Neural cell (in vitro differentiated cells): ENCODE measurements around the gene SNX6. TPM values are rescaled to one million over a fixed set of nuclear protein-coding genes. Genes with fewer than 3 reads are reported as not detected.
"Not testable (repeated sequence)": the region's sequence is repeated elsewhere in the genome, so short reads cannot be mapped to it uniquely, and the experiment has no call there.

Experiments
- H2AFZ ChIP-seq: fragments of 200-600, 300-800 bp; sonication (generic), shearing (Covaris generic); 2 replicates; pipeline ENCODE4 v1.6.0; 2014; ENCODE audit warnings: low read depth, mild to moderate bottlenecking, antibody characterized with exemption, low read length, moderate library complexity
- H3F3A ChIP-seq: fragments of 200-600 bp; shearing (Covaris generic); 2 replicates; pipeline ENCODE4 v1.6.1; 2016; ENCODE audit warnings: mild to moderate bottlenecking, moderate library complexity, mixed read lengths, antibody characterized with exemption, low read length; ENCODE audit not compliant: insufficient read depth, poor library complexity, severe bottlenecking
- H3K27ac ChIP-seq: fragments of 200-600, 300-800 bp; sonication (generic), shearing (Covaris generic); 2 replicates; pipeline ENCODE4 v1.5.1; 2014; ENCODE audit warnings: mild to moderate bottlenecking, low read length, moderate library complexity
- H3K27me3 ChIP-seq: fragments of 300-800, 200-600 bp; sonication (generic), shearing (Covaris generic); 2 replicates; pipeline ENCODE4 v1.6.0; 2014; ENCODE audit warnings: mild to moderate bottlenecking, low read depth, low read length, moderate library complexity; ENCODE audit not compliant: insufficient read depth
- H3K36me3 ChIP-seq: fragments of 300-800, 200-600 bp; sonication (generic), shearing (Covaris generic); 2 replicates; pipeline ENCODE4 v1.5.1; 2014; ENCODE audit warnings: mild to moderate bottlenecking, antibody characterized with exemption, low read length, moderate library complexity; ENCODE audit not compliant: insufficient read depth
- H3K4me2 ChIP-seq: fragments of 300-800, 200-600 bp; sonication (generic), shearing (Covaris generic); 2 replicates; pipeline ENCODE4 v1.6.0; 2014; ENCODE audit warnings: mild to moderate bottlenecking, low read length
- H3K4me3 ChIP-seq: fragments of 300-800, 200-600 bp; sonication (generic), shearing (Covaris generic); 2 replicates; pipeline ENCODE4 v1.5.1; 2014; ENCODE audit warnings: mild to moderate bottlenecking, low read length, moderate library complexity
- H3K79me2 ChIP-seq: fragments of 200-600 bp; shearing (Covaris generic); replicated peaks from 2 replicates; pipeline ENCODE4 v1.6.0; 2014; ENCODE audit warnings: mild to moderate bottlenecking, low read length, moderate library complexity; ENCODE audit not compliant: insufficient read depth
- H3K9ac ChIP-seq: fragments of 300-800, 200-600 bp; sonication (generic), shearing (Covaris generic); 2 replicates; pipeline ENCODE4 v1.6.1; 2016; ENCODE audit warnings: mild to moderate bottlenecking, low read length, mixed read lengths
- H3K9me2 ChIP-seq: fragments of 200-600 bp; shearing (Covaris generic); 2 replicates; pipeline ENCODE4 v1.6.1; 2016; ENCODE audit warnings: mild to moderate bottlenecking, low read length, mixed read lengths; ENCODE audit not compliant: insufficient read depth
- H3K9me3 ChIP-seq: fragments of 200-600, 300-800 bp; sonication (generic), shearing (Covaris generic); 2 replicates; pipeline ENCODE4 v1.6.1; 2016; ENCODE audit warnings: mild to moderate bottlenecking, mixed run types, low read length, moderate library complexity, mixed read lengths
- H4K20me1 ChIP-seq: fragments of 200-600 bp; shearing (Covaris generic); 2 replicates; pipeline ENCODE4 v1.6.1; 2016; ENCODE audit warnings: mild to moderate bottlenecking, mixed run types; ENCODE audit not compliant: insufficient read depth
- EP300 ChIP-seq: fragments of 450-650 bp; conservative IDR thresholded peaks from 2 replicates; pipeline ENCODE4 v1.6.1; 2014; ENCODE audit warnings: antibody characterized with exemption, mild to moderate bottlenecking, moderate library complexity; ENCODE audit not compliant: poor library complexity, severe bottlenecking
- EZH2 ChIP-seq: fragments of 200-600, 300-800 bp; shearing (Covaris generic), sonication (generic); IDR thresholded peaks from 2 replicates; pipeline ENCODE4 v1.6.1; 2014; ENCODE audit warnings: antibody characterized with exemption, low read length, borderline replicate concordance, mild to moderate bottlenecking; ENCODE audit not compliant: insufficient read depth, poor library complexity, severe bottlenecking
- MXI1 ChIP-seq: fragments of 450-650 bp; conservative IDR thresholded peaks from 2 replicates; pipeline ENCODE4 v1.6.1; 2014; ENCODE audit warnings: antibody characterized with exemption, mild to moderate bottlenecking; ENCODE audit not compliant: poor library complexity, severe bottlenecking
- POLR2AphosphoS5 ChIP-seq: IDR thresholded peaks from 2 replicates; pipeline ENCODE4 v1.6.1; 2012
- RAD21 ChIP-seq: fragments of 450-650 bp; conservative IDR thresholded peaks from 2 replicates; pipeline ENCODE4 v1.6.1; 2014; ENCODE audit warnings: antibody characterized with exemption, mild to moderate bottlenecking, moderate library complexity
- SMC3 ChIP-seq: fragments of 450-650 bp; conservative IDR thresholded peaks from 2 replicates; pipeline ENCODE4 v1.6.1; 2014; ENCODE audit warnings: antibody characterized with exemption, mild to moderate bottlenecking, moderate library complexity; ENCODE audit not compliant: poor library complexity
- TAF1 ChIP-seq: IDR thresholded peaks from 2 replicates; pipeline ENCODE4 v1.6.1; 2012; ENCODE audit warnings: low read depth
- polyA plus RNA-seq: library from polyadenylated mRNA; depleted of rRNA; stranded (reverse); fragments of >200 nt; gene quantifications from 2 replicates; pipeline ENCODE4 v1.2.3, GENCODE V29; 2014
- TF ChIP-seq, protein P1 (sequence below): fragments of 450-650 bp; IDR thresholded peaks from 2 replicates; pipeline ENCODE4 v1.5.1; 2014; ENCODE audit warnings: antibody characterized with exemption, mild to moderate bottlenecking, moderate library complexity; ENCODE audit not compliant: poor library complexity, severe bottlenecking
- TF ChIP-seq, protein P2 (sequence below): IDR thresholded peaks from 2 replicates; pipeline ENCODE4 v1.6.1; 2012; ENCODE audit warnings: borderline replicate concordance

The SNX6 gene
- polyA plus RNA-seq, 1 donor from 2014 or later = 129 TPM

DNA sequence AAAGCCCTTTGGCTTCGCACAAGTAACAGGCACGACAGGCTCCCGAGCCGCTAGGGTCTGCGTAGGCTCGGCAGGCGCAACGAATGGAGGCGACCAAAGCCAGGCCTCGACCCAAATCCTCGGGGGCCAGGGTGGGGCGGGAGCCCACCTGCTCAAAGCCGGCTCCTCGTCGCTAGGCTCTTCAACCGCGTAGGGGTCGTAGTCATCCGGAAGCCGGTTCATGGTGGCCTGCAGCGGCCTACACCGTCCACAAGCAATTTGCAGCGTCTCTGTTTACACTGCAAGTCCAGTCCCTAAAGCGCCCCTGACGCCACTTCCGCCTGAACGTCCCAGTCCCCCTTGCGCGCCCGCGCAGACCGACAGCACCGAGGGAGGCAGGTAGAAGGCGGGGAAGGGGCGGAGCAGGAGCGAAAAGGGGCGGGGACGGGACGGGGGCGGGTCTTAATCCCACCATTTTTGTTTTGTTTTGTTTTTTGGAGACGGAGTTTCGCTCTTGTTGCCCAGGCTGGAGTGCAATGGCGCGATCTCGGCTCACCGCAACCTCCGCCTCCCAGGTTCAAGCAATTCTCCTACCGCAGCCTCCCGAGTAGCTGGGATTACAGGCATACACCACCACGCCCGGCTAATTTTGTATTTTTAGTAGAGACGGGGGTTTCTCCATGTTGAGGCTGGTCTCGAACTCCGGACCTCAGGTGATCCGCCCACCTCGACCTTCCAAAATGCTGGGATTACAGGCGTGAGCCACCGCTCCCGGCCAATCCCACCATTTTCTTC, 90.4 kb downstream of the SNX6 start, which contains the start of gene EAPP:
Gene EAPP (minus strand): TSS at position 295 of the 774 bp plus-strand sequence. CDS start 73 bp downstream, at position 222.
- H3F3A ChIP-seq = no peaks in the 10 kb centered on the region
- TF ChIP-seq SMC3 (no peak), EZH2 (no peak), TAF1 (no peak), EP300 (peak; percentile 50), MXI1 (peak; percentile 76), RAD21 (peak; percentile 37), POLR2AphosphoS5 (peak; percentile 95)
- TF ChIP-seq, protein P1, sequence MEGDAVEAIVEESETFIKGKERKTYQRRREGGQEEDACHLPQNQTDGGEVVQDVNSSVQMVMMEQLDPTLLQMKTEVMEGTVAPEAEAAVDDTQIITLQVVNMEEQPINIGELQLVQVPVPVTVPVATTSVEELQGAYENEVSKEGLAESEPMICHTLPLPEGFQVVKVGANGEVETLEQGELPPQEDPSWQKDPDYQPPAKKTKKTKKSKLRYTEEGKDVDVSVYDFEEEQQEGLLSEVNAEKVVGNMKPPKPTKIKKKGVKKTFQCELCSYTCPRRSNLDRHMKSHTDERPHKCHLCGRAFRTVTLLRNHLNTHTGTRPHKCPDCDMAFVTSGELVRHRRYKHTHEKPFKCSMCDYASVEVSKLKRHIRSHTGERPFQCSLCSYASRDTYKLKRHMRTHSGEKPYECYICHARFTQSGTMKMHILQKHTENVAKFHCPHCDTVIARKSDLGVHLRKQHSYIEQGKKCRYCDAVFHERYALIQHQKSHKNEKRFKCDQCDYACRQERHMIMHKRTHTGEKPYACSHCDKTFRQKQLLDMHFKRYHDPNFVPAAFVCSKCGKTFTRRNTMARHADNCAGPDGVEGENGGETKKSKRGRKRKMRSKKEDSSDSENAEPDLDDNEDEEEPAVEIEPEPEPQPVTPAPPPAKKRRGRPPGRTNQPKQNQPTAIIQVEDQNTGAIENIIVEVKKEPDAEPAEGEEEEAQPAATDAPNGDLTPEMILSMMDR = no peak
- TF ChIP-seq, protein P2, sequence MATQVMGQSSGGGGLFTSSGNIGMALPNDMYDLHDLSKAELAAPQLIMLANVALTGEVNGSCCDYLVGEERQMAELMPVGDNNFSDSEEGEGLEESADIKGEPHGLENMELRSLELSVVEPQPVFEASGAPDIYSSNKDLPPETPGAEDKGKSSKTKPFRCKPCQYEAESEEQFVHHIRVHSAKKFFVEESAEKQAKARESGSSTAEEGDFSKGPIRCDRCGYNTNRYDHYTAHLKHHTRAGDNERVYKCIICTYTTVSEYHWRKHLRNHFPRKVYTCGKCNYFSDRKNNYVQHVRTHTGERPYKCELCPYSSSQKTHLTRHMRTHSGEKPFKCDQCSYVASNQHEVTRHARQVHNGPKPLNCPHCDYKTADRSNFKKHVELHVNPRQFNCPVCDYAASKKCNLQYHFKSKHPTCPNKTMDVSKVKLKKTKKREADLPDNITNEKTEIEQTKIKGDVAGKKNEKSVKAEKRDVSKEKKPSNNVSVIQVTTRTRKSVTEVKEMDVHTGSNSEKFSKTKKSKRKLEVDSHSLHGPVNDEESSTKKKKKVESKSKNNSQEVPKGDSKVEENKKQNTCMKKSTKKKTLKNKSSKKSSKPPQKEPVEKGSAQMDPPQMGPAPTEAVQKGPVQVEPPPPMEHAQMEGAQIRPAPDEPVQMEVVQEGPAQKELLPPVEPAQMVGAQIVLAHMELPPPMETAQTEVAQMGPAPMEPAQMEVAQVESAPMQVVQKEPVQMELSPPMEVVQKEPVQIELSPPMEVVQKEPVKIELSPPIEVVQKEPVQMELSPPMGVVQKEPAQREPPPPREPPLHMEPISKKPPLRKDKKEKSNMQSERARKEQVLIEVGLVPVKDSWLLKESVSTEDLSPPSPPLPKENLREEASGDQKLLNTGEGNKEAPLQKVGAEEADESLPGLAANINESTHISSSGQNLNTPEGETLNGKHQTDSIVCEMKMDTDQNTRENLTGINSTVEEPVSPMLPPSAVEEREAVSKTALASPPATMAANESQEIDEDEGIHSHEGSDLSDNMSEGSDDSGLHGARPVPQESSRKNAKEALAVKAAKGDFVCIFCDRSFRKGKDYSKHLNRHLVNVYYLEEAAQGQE = no peak
- H3K9me2 ChIP-seq = no peaks in the 10 kb centered on the region
- no peaks in the 10 kb centered on the region for H3K27me3 ChIP-seq
- H4K20me1 ChIP-seq = no peaks in the 10 kb centered on the region
- peak within 1 kb of the TSS; percentile 95 for H3K27ac ChIP-seq
- H3K36me3 ChIP-seq = no peaks in the 10 kb centered on the region
- peaks cover 36% of the 10 kb centered on the region for H3K79me2 ChIP-seq
- peak within 1 kb of the TSS; percentile 98 for H3K4me3 ChIP-seq
- H2AFZ ChIP-seq = peak within 1 kb of the TSS; percentile 89
- H3K4me2 ChIP-seq = peak within 1 kb of the TSS; percentile 71
- no peaks in the 10 kb centered on the region for H3K9me3 ChIP-seq
- H3K9ac ChIP-seq = peak within 1 kb of the TSS; percentile 98

DNA sequence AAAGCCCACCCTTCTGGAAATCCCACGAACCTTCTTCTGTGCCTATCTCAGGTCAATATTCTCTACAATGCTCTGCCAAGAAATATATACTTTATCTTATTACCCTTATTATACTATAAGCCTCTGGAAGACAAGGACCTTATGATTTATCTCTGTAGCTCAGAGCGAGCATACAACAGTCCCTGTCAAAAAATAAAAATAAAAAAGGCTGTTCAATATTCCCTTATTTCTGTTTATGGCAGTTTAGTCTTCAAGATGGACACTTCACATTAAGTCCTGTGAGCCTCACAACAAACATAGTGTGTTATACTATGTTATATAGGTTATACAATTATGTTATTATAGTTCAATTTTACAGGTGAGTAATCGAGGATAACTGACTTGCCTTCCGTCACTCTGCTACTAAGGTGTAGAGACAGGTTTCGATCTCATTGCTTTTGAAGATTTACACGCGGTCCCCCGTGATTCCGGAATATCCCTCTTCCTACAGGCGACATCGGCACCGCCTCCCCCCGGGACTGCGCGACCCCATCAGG, 91.0 kb downstream of the SNX6 start:
- H2AFZ ChIP-seq = peak overlapping the region; percentile 89
- H3F3A ChIP-seq = no peaks in the 10 kb centered on the region
- no peaks in the 10 kb centered on the region for H4K20me1 ChIP-seq
- H3K36me3 ChIP-seq = no peaks in the 10 kb centered on the region
- peak overlapping the region; percentile 98 for H3K4me3 ChIP-seq
- no peak for TF ChIP-seq MXI1
- TF ChIP-seq, protein P1 = no peak
- no peak for TF ChIP-seq POLR2AphosphoS5
- no peak for TF ChIP-seq TAF1
- TF ChIP-seq SMC3 = no peak
- TF ChIP-seq, protein P2 = no peak
- H3K9me2 ChIP-seq = no peaks in the 10 kb centered on the region
- H3K79me2 ChIP-seq = peaks cover 36% of the 10 kb centered on the region
- no peaks in the 10 kb centered on the region for H3K27me3 ChIP-seq
- H3K9ac ChIP-seq = peak overlapping the region; percentile 98
- H3K27ac ChIP-seq = peak overlapping the region; percentile 95
- H3K9me3 ChIP-seq = no peaks in the 10 kb centered on the region
- H3K4me2 ChIP-seq = peak overlapping the region; percentile 71

DNA sequence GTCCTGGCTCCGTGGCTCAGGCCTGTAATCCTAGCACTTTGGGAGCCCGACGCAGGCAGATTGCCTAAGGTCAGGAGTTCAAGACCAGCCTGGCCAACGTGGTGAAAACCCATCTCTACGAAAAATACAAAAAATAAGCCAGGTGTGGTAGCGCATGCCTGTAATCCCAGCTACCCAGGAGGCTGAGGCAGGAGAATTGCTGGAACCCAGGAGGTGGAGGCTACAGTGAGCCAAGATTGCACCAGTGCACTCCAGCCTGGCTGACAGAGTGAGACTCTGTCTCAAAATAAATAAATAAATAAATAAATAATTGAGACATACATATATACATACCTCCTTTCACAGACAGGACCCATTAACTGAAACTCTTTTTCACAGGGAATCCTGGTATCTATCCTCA, 91.9 kb downstream of the SNX6 start:
- not testable (repeated sequence) for H3K9me2 ChIP-seq, H2AFZ ChIP-seq, H3F3A ChIP-seq, H3K27me3 ChIP-seq, H4K20me1 ChIP-seq, H3K36me3 ChIP-seq, H3K9ac ChIP-seq, H3K9me3 ChIP-seq
- H3K4me2 ChIP-seq = peak overlapping the region; percentile 71
- peaks cover 36% of the 10 kb centered on the region for H3K79me2 ChIP-seq
- peak overlapping the region; percentile 98 for H3K4me3 ChIP-seq
- peak overlapping the region; percentile 95 for H3K27ac ChIP-seq
